Epithelial cell of esophagus (primary cell): ENCODE measurements around the gene CRK.
A peak's percentile ranks its signal among the peaks of the same experiment; 100 is the strongest.

Source experiments
- DNase-seq: peaks from one replicate; pipeline ENCODE4 v3.0.0; 2010; ENCODE audit warnings: low read depth
- H3K4me3 ChIP-seq: 2 replicates; pipeline ENCODE4 v1.5.1; 2011; ENCODE audit warnings: mild to moderate bottlenecking, low read length, control low read depth
- TF ChIP-seq, protein P1 (sequence below): IDR thresholded peaks from 2 replicates; pipeline ENCODE4 v1.5.1; 2011; ENCODE audit warnings: low read depth, mild to moderate bottlenecking, low read length, control low read depth, inconsistent platforms; ENCODE audit not compliant: insufficient read depth; ENCODE audit errors: missing control alignments

Gene CRK

DNA sequence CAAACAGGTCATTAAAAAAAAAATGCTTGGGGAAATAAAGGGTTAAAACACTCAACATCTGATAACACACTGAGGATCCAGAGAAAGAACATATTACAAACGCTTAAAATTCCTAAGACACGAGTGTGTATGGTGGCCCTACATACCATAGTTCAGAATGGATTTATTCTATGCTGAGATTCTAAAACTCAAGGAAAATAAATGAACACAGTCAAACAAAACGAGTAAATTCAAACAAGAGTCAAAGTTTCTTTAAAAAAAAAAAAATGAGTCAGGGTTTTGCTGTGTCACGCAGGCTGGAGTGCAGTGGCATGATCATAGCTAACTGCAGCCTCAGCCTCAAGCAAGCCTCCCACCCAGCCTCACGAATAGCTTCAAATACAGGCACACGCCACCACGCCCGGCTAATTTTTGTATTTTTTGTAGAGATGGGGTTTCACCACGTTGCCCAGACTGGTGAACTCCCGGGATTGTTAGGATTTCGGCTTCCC is 17.4 kb downstream of the CRK start:
- DNase-seq, result no peak
- H3K4me3 ChIP-seq, result no peak overlapping the region
- TF ChIP-seq, protein P1, sequence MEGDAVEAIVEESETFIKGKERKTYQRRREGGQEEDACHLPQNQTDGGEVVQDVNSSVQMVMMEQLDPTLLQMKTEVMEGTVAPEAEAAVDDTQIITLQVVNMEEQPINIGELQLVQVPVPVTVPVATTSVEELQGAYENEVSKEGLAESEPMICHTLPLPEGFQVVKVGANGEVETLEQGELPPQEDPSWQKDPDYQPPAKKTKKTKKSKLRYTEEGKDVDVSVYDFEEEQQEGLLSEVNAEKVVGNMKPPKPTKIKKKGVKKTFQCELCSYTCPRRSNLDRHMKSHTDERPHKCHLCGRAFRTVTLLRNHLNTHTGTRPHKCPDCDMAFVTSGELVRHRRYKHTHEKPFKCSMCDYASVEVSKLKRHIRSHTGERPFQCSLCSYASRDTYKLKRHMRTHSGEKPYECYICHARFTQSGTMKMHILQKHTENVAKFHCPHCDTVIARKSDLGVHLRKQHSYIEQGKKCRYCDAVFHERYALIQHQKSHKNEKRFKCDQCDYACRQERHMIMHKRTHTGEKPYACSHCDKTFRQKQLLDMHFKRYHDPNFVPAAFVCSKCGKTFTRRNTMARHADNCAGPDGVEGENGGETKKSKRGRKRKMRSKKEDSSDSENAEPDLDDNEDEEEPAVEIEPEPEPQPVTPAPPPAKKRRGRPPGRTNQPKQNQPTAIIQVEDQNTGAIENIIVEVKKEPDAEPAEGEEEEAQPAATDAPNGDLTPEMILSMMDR, result no peak

DNA sequence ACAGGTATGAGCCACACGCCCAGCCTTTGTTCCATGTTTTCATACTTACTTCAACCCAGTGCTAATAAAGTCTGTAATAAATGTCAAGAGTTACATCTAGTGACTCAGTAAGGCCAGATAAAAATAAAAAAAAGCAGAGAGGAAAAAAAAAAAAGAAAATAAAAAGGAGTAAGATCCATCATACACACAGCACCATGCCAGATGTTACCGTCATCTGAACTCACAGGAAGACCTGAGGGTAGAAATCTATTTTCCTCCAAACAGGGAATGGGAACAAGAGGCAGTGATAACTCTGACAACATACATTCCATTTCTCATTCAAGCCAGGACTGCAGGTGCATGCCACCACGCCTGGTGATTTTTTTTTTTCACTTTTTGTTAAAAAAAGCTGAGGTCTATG is 20.7 kb downstream of the CRK start:
- TF ChIP-seq, protein P1, result no peak
- H3K4me3 ChIP-seq, result no peak overlapping the region
- no peak for DNase-seq

GRCh38 chr17:1434150-1434549 is 21.9 kb downstream of the CRK start:
- no peak overlapping the region for H3K4me3 ChIP-seq
- TF ChIP-seq, protein P1, result no peak
- DNase-seq, result no peak

DNA sequence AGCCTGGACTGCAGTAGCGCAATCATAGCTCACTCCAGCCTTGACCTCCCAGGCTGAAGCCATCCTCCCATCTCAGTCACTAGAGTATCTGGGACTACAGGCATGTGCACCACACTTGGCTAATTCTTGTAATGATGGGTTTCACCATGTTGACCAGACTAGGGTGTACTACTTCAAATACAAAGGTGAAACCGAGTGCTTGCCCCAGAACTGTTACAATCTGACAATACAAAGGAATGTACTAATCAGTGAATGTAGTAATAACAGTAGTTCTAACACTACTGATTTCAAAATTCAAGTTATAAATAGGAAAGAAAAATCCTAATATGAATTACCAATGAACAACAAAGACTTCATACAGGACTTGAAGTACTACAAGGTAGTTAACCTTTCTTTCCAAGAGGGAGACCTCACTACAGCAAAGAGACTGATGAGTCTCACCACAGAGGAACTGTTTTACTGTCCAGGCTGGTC is 24.4 kb downstream of the CRK start:
- no peak overlapping the region for H3K4me3 ChIP-seq
- TF ChIP-seq, protein P1, result no peak
- no peak for DNase-seq

- H3K4me3 ChIP-seq, result no peak overlapping the region
- TF ChIP-seq, protein P1, result no peak
- DNase-seq, result peak; percentile 42
These were observed 32.4 kb downstream of the CRK start for GRCh38 chr17:1423456-1424135.

GRCh38 chr17:1422885-1423284 is 33.1 kb downstream of the CRK start:
- H3K4me3 ChIP-seq, result no peak overlapping the region
- TF ChIP-seq, protein P1, result no peak
- peak; percentile 96 for DNase-seq

DNA sequence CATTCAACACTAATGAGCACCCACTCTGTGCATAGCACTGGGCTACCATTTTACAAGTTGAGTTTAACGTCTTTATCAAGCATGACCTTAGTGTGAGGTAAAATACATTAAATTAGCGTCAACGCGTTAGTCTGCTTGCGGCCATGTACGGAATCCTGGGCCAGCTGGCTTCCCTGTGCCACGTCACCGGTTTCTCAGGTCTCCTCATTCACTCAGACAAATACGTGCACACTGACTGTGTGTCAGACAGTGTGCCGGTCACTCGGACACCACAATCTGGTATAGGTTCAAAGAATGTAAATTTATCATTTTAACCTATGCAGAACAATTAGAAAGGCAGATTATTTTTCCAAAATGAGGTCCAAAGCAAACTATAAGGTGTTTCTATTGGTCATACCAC is 34.6 kb downstream of the CRK start:
- H3K4me3 ChIP-seq, result no peak overlapping the region
- DNase-seq, result no peak
- TF ChIP-seq, protein P1, result no peak
